ENCODE measurements around the gene IAH1. TPM values are rescaled to one million over a fixed set of nuclear protein-coding genes. Genes with fewer than 3 reads are reported as not detected.

The IAH1 gene
- polyA plus RNA-seq, 2 of the 4 experiments (the other 2 are of a cell fraction), result 75.4 to 163 TPM

- no peak for TF ChIP-seq ESRRA (IDR thresholded peaks at IDR 0.05; ENCODE audit: borderline replicate concordance, low read length)
- TF ChIP-seq TFCP2L1 (CRISPR knock-in tag; IDR thresholded peaks at IDR 0.05), result no peak
- no peak for TF ChIP-seq FOXS1 (CRISPR knock-in tag; IDR thresholded peaks at IDR 0.05)
- TF ChIP-seq RFX5 (IDR thresholded peaks at IDR 0.05), result no peak
- TF ChIP-seq SMC3 (IDR thresholded peaks at IDR 0.05), result no peak
- TF ChIP-seq NR3C1 (IDR thresholded peaks at IDR 0.05), result no peak
These were observed 12.0 kb upstream of the IAH1 start (continued) for GRCh38 chr2:9462313-9462712.

- Histone ChIP-seq H3K4me3 (no peak overlapping the region), H3K9me3 (no peaks in the 10 kb centered on the region), H3K4me1 (no peaks in the 10 kb centered on the region), H3K4me2 (no peak overlapping the region), H3K27ac (no peak overlapping the region)
- ChIA-PET CTCF (interaction anchor here (1.2 to 1.5 kb wide), 3 partner anchors 10 to 320 kb away, joined by 3 to 4 read pairs (median 3); no protein-coding TSS in a partner anchor), POLR2A (interaction anchor here (1.0 kb wide), 1 partner anchor 11 kb away, joined by 3 read pairs; the partner anchor contains the start of gene IAH1)
- WGBS (ENCODE audit: missing lambda C conversion rate), result 91% methylated on average over 6 of the region's 6 CpGs
- ATAC-seq (peak in 1 of 2 experiments; percentile 17; a peak in 2 of 6 replicates), DNase-seq (ENCODE audit: low read depth in 1 of 2, low spot score in 1 of 2) (no peak), FAIRE-seq (no peak)
- TF ChIP-seq CEBPB (IDR thresholded peaks at IDR 0.05), result no peak
- TF ChIP-seq HDAC2 (IDR thresholded peaks at IDR 0.05), result no peak
- no peak for TF ChIP-seq BHLHE40 (IDR thresholded peaks at IDR 0.05; ENCODE audit: low read depth, low read length)
- no peak for TF ChIP-seq MAFK (IDR thresholded peaks at IDR 0.05; ENCODE audit: partially characterized antibody)
These were observed 11.3 kb upstream of the IAH1 start for GRCh38 chr2:9462886-9463697.

GRCh38 chr2:9463698-9464034 is 10.7 kb upstream of the IAH1 start:
- WGBS (ENCODE audit: missing lambda C conversion rate), result 74% methylated on average over 7 of the region's 7 CpGs
- ATAC-seq (peak in 1 of 2 experiments; percentile 30; a peak in 1 of 6 replicates), FAIRE-seq (no peak), DNase-seq (ENCODE audit: low read depth in 1 of 2, low spot score in 1 of 2) (no peak)
- no peak overlapping the region for H3K4me3 ChIP-seq
- no peaks in the 10 kb centered on the region for H3K9me3 ChIP-seq
- no peaks in the 10 kb centered on the region for H3K4me1 ChIP-seq
- TF ChIP-seq MYC (IDR thresholded peaks at IDR 0.05; ENCODE audit: borderline replicate concordance, low read length), result no peak
- no peak for TF ChIP-seq JUNB (IDR thresholded peaks at IDR 0.05)
- TF ChIP-seq REST (IDR thresholded peaks at IDR 0.05), result no peak
- ChIA-PET POLR2A (interaction anchor here (1.0 kb wide), 1 partner anchor 11 kb away, joined by 3 read pairs; the partner anchor contains the start of gene IAH1), CTCF (interaction anchor here (1.2 kb wide), 1 partner anchor 320 kb away, joined by 3 read pairs; no protein-coding TSS in a partner anchor)
- no peak overlapping the region for H3K4me2 ChIP-seq
- no peak overlapping the region for H3K27ac ChIP-seq

- no peak for ATAC-seq
- no peak overlapping the region for H3K4me3 ChIP-seq
- no peaks in the 10 kb centered on the region for H3K9me3 ChIP-seq
- H3K27ac ChIP-seq, result no peak overlapping the region
- ChIA-PET POLR2A (no interaction called here), CTCF (interaction anchor here (0.6 to 1.5 kb wide), 3 partner anchors 10 to 322 kb away, joined by 3 to 11 read pairs (median 4); partner anchors contain the start of gene IAH1)
- no peak for DNase-seq (ENCODE audit: low read depth in 1 of 2, low spot score in 1 of 2)
- no peaks in the 10 kb centered on the region for H3K4me1 ChIP-seq
- no peak overlapping the region for H3K4me2 ChIP-seq
- FAIRE-seq, result no peak
- 71% methylated on average over 7 of the region's 7 CpGs for WGBS (ENCODE audit: missing lambda C conversion rate)
- TF ChIP-seq RNF2 (IDR thresholded peaks at IDR 0.05; ENCODE audit: borderline replicate concordance, low read depth) (no peak), ATOH8 (CRISPR knock-in tag; IDR thresholded peaks at IDR 0.05; ENCODE audit: low read depth) (no peak), REST (IDR thresholded peaks at IDR 0.05) (no peak), E2F6 (IDR thresholded peaks at IDR 0.05; ENCODE audit: borderline replicate concordance, low read depth) (no peak), SMC3 (IDR thresholded peaks at IDR 0.05) (no peak), FOSB (CRISPR knock-in tag; IDR thresholded peaks at IDR 0.05) (no peak), PHF8 (IDR thresholded peaks at IDR 0.05; ENCODE audit: borderline replicate concordance, low read depth) (no peak), ZFP36 (IDR thresholded peaks at IDR 0.05; ENCODE audit: borderline replicate concordance, partially characterized antibody) (no peak), ZC3H11A (IDR thresholded peaks at IDR 0.05) (no peak), NFE2L2 (conservative IDR thresholded peaks at IDR 0.05; ENCODE audit: low read length) (no peak), MAZ (IDR thresholded peaks at IDR 0.05; ENCODE audit: borderline replicate concordance, low read depth, low read length) (no peak)
These were observed 9.2 kb upstream of the IAH1 start for GRCh38 chr2:9465170-9465569.
